Measurements from ENCODE around the gene TMEM272.

DNA sequence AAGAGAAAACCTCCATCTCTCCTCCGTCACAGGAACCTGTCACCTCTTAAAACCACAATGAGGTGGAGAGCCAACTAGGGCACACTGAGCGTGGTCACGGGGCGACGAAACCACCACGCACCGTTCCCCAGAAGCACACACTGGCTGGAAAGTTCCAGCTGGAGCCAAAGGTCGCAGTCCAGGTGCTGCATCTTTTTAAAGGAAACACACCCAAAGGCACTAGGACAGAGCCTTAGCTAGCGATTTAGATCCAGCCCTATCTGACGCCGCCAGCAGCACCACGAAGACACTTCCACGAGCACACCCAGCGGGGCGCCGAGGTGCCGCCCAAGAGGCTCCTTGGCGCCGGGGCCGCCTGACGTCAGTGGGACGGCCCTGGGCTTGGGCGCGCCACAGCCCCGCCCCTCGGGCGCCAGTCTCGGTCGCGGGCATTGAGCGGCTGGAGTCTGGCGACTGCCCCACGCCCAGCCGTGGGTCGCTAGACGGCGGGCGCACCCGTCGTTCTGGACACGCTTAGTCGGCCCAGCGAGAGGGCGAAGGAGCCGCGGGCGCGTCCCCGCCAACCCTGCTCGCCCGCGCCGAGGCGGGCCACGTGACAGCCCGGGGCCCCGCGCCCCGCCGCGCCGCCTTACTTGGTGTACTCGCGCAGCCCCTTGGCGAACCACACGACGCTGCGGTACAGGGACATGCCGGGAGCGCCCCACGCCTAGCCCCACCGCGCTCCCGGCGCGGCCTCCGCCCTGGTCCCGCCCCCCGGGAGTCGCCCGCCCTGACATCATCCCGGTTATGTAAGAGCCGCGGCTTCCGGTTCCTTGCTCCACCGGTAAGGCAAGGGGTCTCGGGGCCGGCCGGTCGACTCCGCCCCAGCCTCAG, 41.3 kb downstream of the TMEM272 start, which contains the start of gene DHRS12:
- TF ChIP-seq, protein P1, sequence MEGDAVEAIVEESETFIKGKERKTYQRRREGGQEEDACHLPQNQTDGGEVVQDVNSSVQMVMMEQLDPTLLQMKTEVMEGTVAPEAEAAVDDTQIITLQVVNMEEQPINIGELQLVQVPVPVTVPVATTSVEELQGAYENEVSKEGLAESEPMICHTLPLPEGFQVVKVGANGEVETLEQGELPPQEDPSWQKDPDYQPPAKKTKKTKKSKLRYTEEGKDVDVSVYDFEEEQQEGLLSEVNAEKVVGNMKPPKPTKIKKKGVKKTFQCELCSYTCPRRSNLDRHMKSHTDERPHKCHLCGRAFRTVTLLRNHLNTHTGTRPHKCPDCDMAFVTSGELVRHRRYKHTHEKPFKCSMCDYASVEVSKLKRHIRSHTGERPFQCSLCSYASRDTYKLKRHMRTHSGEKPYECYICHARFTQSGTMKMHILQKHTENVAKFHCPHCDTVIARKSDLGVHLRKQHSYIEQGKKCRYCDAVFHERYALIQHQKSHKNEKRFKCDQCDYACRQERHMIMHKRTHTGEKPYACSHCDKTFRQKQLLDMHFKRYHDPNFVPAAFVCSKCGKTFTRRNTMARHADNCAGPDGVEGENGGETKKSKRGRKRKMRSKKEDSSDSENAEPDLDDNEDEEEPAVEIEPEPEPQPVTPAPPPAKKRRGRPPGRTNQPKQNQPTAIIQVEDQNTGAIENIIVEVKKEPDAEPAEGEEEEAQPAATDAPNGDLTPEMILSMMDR (IDR thresholded peaks at IDR 0.05 in 2 of 3, conservative IDR thresholded peaks at IDR 0.05 in 1 of 3; ENCODE audit: insufficient read depth in 2 of 3, low read depth in 1 of 3, low read length in 3 of 3) = peak in 2 of 3 experiments; percentile 10 to 22; a peak in 1 of 6 replicates
- TF ChIP-seq ASH1L (IDR thresholded peaks at IDR 0.05; ENCODE audit: borderline replicate concordance, low read depth, partially characterized antibody) (no peak), POLR2AphosphoS5 (IDR thresholded peaks at IDR 0.05; ENCODE audit: control insufficient read depth, insufficient read depth, low read depth, low read length) (peak; percentile 59), TAF1 (IDR thresholded peaks at IDR 0.05; ENCODE audit: control insufficient read depth, extremely low read depth, insufficient read depth, low read length, severe bottlenecking) (no peak), RBM17 (IDR thresholded peaks at IDR 0.05; ENCODE audit: borderline replicate concordance, low read depth, low read length) (no peak)
- TF ChIP-seq, protein P2, sequence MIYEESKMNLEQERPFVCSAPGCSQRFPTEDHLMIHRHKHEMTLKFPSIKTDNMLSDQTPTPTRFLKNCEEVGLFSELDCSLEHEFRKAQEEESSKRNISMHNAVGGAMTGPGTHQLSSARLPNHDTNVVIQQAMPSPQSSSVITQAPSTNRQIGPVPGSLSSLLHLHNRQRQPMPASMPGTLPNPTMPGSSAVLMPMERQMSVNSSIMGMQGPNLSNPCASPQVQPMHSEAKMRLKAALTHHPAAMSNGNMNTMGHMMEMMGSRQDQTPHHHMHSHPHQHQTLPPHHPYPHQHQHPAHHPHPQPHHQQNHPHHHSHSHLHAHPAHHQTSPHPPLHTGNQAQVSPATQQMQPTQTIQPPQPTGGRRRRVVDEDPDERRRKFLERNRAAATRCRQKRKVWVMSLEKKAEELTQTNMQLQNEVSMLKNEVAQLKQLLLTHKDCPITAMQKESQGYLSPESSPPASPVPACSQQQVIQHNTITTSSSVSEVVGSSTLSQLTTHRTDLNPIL (CRISPR knock-in tag; IDR thresholded peaks at IDR 0.05) = no peak
